Astrocyte (in vitro differentiated cells and primary cell): Measurements from ENCODE around the gene ZNF444. TPM values are rescaled to one million over a fixed set of nuclear protein-coding genes. Genes with fewer than 3 reads are reported as not detected.

ENCODE experiments used
- DNase-seq: peaks from one replicate; pipeline ENCODE4 v3.0.0-alpha.2; 2010; ENCODE audit warnings: low read depth
- FAIRE-seq: peaks from 2 replicates; lab custom pipeline; 2011; peaks lifted over from hg19 to GRCh38; lab: Jason Lieb, UNC
- H2AFZ ChIP-seq: 2 replicates; pipeline ENCODE4 v1.6.0; 2012; ENCODE audit warnings: low read depth, low read length, inconsistent platforms
- H3K27ac ChIP-seq: 2 replicates; pipeline ENCODE4 v1.5.1; 2011; ENCODE audit warnings: low read depth, low read length, inconsistent platforms
- H3K27me3 ChIP-seq: 2 replicates; pipeline ENCODE4 v1.6.0; 2011; ENCODE audit warnings: low read length, inconsistent platforms; ENCODE audit not compliant: insufficient read depth
- H3K36me3 ChIP-seq: 2 replicates; pipeline ENCODE4 v1.5.1; 2011; ENCODE audit warnings: low read length, inconsistent platforms; ENCODE audit not compliant: insufficient read depth
- H3K4me1 ChIP-seq: 2 replicates; pipeline ENCODE4 v1.5.1; 2011; ENCODE audit warnings: low read length, inconsistent platforms; ENCODE audit not compliant: insufficient read depth
- H3K4me2 ChIP-seq: 2 replicates; pipeline ENCODE4 v1.6.0; 2012; ENCODE audit warnings: low read length, inconsistent platforms
- H3K4me3 ChIP-seq: 2 replicates; pipeline ENCODE4 v1.5.1; 2011; ENCODE audit warnings: low read depth, mild to moderate bottlenecking, low read length, inconsistent platforms; ENCODE audit not compliant: insufficient read depth
- H3K79me2 ChIP-seq: 2 replicates; pipeline ENCODE4 v1.6.0; 2012; ENCODE audit warnings: mild to moderate bottlenecking, low read length, inconsistent platforms; ENCODE audit not compliant: insufficient read depth
- H3K9ac ChIP-seq: 2 replicates; pipeline ENCODE4 v1.6.0; 2012; ENCODE audit warnings: mild to moderate bottlenecking, low read length, inconsistent platforms
- H3K9me3 ChIP-seq: 2 replicates; pipeline ENCODE4 v1.5.1; 2012; ENCODE audit warnings: low read depth, mild to moderate bottlenecking, low read length, inconsistent platforms; ENCODE audit not compliant: insufficient read depth
- H4K20me1 ChIP-seq: 2 replicates; pipeline ENCODE4 v1.6.0; 2012; ENCODE audit warnings: low read length, inconsistent platforms; ENCODE audit not compliant: insufficient read depth
- H3K27ac Mint-ChIP-seq: one replicate; pipeline ENCODE4 v1.8.0; 2021; ENCODE audit warnings: mild to moderate bottlenecking, mixed read lengths; ENCODE audit not compliant: unreplicated experiment
- H3K27me3 Mint-ChIP-seq: one replicate; pipeline ENCODE4 v1.8.0; 2021; ENCODE audit warnings: low read depth, mixed read lengths; ENCODE audit not compliant: unreplicated experiment
- H3K36me3 Mint-ChIP-seq: one replicate; pipeline ENCODE4 v1.8.0; 2021; ENCODE audit warnings: low read depth, mixed read lengths; ENCODE audit not compliant: unreplicated experiment
- H3K4me1 Mint-ChIP-seq: one replicate; pipeline ENCODE4 v1.8.0; 2021; ENCODE audit warnings: low read depth, mixed read lengths; ENCODE audit not compliant: unreplicated experiment
- H3K4me3 Mint-ChIP-seq: one replicate; pipeline ENCODE4 v1.8.0; 2021; ENCODE audit warnings: mild to moderate bottlenecking, moderate library complexity, mixed read lengths; ENCODE audit not compliant: unreplicated experiment
- H3K9me3 Mint-ChIP-seq: one replicate; pipeline ENCODE4 v1.8.0; 2021; ENCODE audit warnings: mild to moderate bottlenecking, mixed read lengths; ENCODE audit not compliant: unreplicated experiment
- CTCF ChIP-seq: IDR thresholded peaks from 2 replicates; pipeline ENCODE4 v1.5.1; 2011; ENCODE audit warnings: low read depth, mild to moderate bottlenecking, inconsistent platforms, low read length, moderate library complexity; ENCODE audit not compliant: insufficient read depth
- EZH2 ChIP-seq: IDR thresholded peaks from 2 replicates; pipeline ENCODE4 v1.6.1; 2012; ENCODE audit warnings: mild to moderate bottlenecking, low read length, inconsistent platforms; ENCODE audit not compliant: insufficient read depth
- total RNA-seq: library from RNA; stranded (reverse); gene quantifications from 2 replicates; pipeline ENCODE4 v1.2.1, GENCODE V29; 2021

ZNF444 gene
- total RNA-seq, 1 donor from 2014 or later: 34.7 TPM

- H3K4me1 ChIP-seq: peaks cover 11% of the 10 kb centered on the region
- H3K4me2 ChIP-seq: peak overlapping the region; percentile 90
- DNase-seq: peak; percentile 59
- Mint-ChIP-seq H3K27me3 (no peaks in the 10 kb centered on the region), H3K4me1 (peaks cover 17% of the 10 kb centered on the region), H3K36me3 (peaks cover 11% of the 10 kb centered on the region), H3K27ac (peak overlapping the region; percentile 98), H3K4me3 (peak overlapping the region; percentile 91), H3K9me3 (no peaks in the 10 kb centered on the region)
- TF ChIP-seq EZH2 (no peak), CTCF (no peak)
- no peak for FAIRE-seq
- H3K9me3 ChIP-seq: no peaks in the 10 kb centered on the region
- H3K27ac ChIP-seq: peak overlapping the region; percentile 92
- no peaks in the 10 kb centered on the region for H3K36me3 ChIP-seq
- peak overlapping the region; percentile 47 for H2AFZ ChIP-seq
- H3K4me3 ChIP-seq: peak overlapping the region; percentile 75
- peaks cover 50% of the 10 kb centered on the region for H3K79me2 ChIP-seq
- H3K9ac ChIP-seq: peak overlapping the region; percentile 96
- peaks cover 41% of the 10 kb centered on the region for H4K20me1 ChIP-seq
- no peaks in the 10 kb centered on the region for H3K27me3 ChIP-seq
Measured at GRCh38 chr19:56120371-56121179, 20.5 kb upstream of the ZNF444 start.

- DNase-seq: peak; percentile 91
- H3K4me3 ChIP-seq: peak within 1 kb of the TSS; percentile 75
- no peak for TF ChIP-seq CTCF
- no peak for TF ChIP-seq EZH2
- peak within 1 kb of the TSS; percentile 90 for H3K4me2 ChIP-seq
- Mint-ChIP-seq H3K36me3 (peaks cover 10% of the 10 kb centered on the region), H3K4me3 (peak within 1 kb of the TSS; percentile 91), H3K4me1 (peaks cover 16% of the 10 kb centered on the region), H3K27ac (peak within 1 kb of the TSS; percentile 98), H3K9me3 (no peaks in the 10 kb centered on the region), H3K27me3 (peaks cover 1% of the 10 kb centered on the region)
- H2AFZ ChIP-seq: peak within 1 kb of the TSS; percentile 88
- FAIRE-seq: no peak
- H3K9ac ChIP-seq: peak within 1 kb of the TSS; percentile 96
- H3K27me3 ChIP-seq: no peaks in the 10 kb centered on the region
- no peaks in the 10 kb centered on the region for H3K9me3 ChIP-seq
- H3K27ac ChIP-seq: peak within 1 kb of the TSS; percentile 92
- peaks cover 42% of the 10 kb centered on the region for H3K79me2 ChIP-seq
- H4K20me1 ChIP-seq: peaks cover 35% of the 10 kb centered on the region
- H3K36me3 ChIP-seq: no peaks in the 10 kb centered on the region
- H3K4me1 ChIP-seq: peaks cover 11% of the 10 kb centered on the region
Measured at GRCh38 chr19:56121180-56122167, 19.6 kb upstream of the ZNF444 start, which contains the start of gene ZNF787. ZNF787 (minus strand) TSS chr19:56121295; CDS start chr19:56103217, 18,078 bp downstream.
